HG02840 (cell line): ENCODE measurements around the gene SFXN5.

Experiments used
- ATAC-seq: cut with Tn5 transposase; IDR thresholded peaks from one replicate; pipeline ENCODE4 v1.9.1; 2021; ENCODE audit warnings: mild to moderate bottlenecking, moderate library complexity, moderate number of reproducible peaks; ENCODE audit not compliant: unreplicated experiment, low FRiP score

The SFXN5 gene

DNA sequence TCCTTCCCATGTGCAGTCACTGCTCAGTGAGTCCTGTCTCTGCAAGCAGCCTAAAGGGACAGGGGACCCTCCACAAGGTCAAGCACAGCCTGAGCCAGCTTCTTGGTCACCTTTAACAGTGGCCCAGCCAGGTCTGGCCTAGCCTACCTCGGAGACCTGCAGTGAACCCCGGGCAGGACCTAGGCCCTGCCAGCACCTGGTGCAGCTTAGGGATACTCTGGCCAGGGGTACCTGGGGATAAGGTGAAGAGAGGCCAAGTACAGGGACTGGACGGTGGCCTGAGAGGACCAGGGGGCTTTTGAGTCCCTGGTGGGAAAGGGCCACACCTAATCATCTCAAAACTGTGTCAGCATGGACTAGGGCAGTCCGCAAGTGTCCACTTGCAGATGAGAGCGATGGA is 86.4 kb downstream of the SFXN5 start:
- ATAC-seq, result no peak

DNA sequence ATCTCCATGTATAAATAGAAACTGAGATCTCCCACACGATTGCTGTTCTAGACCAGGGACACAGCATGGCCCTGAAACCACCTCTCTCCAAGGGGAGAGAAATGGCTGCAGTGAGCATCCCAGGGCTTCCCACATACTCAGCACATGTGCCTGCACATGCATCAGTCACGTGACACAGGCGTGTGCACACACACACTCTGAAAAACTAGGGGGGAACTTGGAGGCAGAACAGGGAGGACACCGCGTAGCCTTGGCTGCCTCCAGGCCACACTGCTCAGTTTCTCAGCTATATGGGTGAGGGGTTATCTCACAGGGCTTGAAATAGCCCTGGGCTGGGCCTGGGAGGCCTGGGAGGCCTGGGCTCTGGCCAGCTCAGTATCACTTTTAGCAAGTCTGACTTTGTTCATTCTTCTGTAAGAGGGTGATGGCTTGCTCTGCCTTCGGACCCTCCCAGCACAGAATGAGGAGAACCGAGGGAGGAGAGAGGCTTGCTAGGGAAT is 87.3 kb downstream of the SFXN5 start:
- no peak for ATAC-seq

DNA sequence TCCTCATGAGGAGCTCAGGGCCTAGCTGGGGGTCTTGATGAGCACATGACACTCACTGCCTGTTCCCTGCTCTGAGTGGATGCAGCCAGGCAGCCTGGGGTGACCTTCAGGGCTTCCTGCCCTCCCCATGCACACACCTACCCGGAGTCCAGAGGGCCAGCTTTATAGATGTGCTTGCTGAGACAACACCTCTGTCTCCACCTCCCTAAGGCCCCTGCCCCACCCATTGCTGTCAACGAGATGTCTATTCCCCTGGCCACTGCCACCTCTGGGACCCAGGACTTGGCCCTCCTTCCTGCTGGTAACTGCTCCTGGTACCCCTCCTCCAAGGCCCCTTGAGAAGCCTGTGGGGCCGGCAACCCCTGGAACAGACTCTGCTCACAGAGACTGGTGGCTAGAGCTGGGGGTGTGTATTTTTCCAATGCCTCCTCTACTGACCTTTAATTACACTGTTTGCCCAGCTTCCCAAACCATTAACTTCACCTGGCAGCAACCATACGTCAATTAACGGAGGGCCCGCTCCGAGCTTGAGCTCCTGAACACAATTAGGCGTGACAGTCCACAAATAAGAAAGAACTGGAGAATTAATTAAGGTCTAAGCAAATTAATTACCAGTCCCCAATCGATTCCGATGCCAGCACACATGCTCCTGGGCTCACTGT is 87.9 kb downstream of the SFXN5 start:
- no peak for ATAC-seq

DNA sequence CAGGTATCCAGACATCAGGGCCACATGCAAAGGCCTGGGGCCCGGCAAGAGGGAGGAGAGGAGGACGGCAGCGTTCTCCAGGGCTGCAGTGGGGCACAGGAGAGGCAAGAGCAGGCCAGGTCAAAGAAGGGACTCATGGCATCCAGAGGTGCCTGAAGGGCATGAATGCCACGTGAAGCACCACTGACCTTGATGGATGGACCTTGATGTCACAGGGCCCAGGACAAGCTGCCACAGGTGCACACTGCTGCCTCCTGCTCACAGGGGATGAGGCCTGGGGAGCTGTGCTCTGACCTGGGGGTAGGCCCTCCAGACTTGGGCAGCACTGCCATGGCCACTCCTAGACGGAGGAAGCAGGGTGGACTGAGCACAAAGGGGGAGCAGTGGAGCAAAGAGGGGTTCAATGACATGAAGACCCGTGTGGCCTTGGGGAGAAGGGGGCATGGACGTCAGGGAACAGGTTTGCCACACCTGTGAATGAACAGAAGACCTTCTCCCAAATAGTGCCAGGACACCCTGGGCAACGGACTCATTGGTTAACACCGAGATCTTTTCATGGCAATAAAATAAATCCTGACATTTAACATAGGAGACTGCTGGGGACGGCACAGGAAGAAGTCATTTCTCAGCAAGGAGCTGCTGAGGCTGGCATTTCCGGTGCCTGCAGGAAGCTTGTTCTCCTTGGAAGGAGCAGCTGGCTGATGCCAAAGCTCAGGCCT is 88.6 kb downstream of the SFXN5 start:
- ATAC-seq, result no peak

DNA sequence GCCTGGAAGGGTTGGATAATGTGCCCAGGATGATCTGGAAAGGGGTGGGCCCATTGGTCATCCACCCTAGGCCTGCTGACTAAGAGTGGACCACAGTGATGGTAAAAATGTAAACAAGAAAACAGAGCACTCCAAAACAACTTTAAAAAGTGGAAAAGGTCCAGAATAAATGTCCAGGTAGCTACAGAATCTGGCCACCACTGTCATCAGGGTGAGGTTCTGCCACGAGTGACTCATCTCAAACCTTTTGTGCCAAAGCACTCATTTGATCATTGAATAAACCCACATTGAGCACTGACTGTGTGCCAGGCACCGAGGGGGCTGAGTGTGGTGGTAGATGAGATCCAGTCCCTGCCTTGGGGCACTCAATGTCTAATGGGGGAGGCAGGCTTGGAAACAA is 89.3 kb downstream of the SFXN5 start:
- ATAC-seq, result no peak

DNA sequence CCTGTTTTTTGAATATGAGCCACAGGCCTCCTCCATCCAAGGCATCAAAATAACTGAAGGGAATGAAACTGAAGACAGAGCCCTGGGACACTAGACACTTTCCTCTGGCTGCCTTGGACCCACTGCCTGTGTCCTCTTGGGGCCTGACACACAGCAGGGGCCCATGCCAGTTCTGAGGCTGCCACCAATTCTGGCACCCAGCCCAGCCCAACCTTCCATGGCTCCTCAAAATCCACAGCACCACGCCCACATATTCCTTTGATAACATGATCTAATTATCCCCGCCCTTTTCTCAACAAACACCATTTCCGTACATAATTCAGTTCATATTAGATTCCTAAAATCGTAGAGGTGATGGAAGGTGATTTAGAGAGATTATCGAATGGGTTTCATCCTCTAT is 90.0 kb downstream of the SFXN5 start:
- no peak for ATAC-seq

DNA sequence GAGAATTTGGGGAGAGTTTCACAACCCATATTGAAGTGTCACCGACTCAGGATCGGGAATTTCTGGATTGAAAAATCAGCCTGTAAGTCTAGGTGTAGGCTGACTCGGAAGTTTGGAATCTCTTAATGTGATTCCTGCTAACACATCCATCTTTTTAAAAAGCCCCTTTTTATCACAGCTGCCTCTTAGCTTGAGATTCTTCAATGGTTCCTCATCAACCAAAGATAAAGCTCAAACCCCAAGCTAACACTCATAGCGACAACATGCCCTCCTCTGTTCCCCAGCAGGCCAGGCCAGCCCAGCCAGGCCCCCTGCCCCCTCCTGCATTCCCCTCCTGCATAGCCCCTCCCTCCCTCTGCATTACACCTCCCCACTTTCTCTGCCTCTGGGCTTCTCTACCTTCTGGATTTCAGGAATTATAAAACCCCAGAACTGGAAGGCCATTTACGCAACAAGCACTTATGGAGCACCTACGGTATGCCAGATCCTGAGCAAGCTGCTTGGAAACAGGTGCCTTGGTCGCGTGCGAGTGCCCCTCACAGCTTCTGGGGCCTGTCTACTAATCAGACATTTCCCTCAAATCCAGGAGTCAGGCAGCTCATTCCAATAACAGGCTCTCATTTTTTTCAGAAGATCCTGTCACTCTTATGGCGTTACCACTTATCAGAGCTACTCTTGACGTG is 90.8 kb downstream of the SFXN5 start:
- no peak for ATAC-seq

DNA sequence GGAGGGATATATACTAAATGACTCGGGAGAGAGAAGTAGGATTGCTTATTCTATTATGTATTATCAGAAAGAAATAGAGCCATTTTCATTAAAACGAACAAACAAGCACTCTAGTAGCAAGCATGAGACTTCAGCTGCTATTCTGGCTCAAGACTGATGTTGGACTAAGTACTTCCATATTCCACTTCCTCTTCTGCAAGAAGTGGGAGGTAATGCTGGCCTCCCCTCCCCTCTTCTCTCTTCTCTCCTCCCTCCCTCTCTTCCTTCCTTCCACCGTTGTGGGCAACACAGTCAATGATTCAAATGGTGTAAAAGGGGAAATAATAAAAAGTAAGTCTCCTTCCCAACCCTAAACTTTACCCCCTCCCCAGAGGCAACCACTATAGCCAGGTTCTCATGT is 91.6 kb downstream of the SFXN5 start:
- no peak for ATAC-seq

DNA sequence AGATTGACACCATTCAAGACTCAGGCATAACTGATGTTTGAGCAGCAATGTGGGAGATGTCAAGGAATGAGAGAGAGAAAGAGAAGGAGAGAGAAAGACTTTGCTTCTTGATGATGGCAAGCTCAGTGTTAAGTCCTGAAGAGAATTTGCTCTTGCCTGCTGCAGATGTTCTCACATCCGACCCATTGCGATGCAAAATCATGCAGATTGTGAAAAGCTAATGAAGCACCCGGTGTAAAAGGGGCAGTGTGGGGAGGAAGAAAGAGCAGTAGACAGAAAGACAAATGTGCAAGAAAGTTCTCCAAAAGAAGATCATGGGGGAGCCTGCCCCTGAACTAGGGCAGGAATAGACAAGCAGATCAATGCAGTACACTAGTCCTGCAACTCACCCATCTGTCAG is 96.5 kb downstream of the SFXN5 start:
- ATAC-seq, result no peak

DNA sequence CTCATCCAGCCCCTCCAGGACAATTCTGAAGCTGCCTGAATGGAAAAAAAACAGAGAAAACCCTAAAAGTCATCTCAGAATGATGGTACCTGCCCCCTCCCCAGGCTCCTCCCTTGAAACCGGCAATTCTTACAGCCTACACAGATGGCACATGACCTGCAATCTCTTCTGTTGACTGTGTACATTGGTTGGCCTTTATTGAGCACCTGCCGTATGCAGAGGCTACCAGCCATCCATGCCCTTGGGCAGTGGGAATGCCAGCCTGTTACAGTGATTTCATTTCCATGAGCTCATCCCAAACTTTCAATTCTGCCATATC is 97.1 kb downstream of the SFXN5 start:
- no peak for ATAC-seq

DNA sequence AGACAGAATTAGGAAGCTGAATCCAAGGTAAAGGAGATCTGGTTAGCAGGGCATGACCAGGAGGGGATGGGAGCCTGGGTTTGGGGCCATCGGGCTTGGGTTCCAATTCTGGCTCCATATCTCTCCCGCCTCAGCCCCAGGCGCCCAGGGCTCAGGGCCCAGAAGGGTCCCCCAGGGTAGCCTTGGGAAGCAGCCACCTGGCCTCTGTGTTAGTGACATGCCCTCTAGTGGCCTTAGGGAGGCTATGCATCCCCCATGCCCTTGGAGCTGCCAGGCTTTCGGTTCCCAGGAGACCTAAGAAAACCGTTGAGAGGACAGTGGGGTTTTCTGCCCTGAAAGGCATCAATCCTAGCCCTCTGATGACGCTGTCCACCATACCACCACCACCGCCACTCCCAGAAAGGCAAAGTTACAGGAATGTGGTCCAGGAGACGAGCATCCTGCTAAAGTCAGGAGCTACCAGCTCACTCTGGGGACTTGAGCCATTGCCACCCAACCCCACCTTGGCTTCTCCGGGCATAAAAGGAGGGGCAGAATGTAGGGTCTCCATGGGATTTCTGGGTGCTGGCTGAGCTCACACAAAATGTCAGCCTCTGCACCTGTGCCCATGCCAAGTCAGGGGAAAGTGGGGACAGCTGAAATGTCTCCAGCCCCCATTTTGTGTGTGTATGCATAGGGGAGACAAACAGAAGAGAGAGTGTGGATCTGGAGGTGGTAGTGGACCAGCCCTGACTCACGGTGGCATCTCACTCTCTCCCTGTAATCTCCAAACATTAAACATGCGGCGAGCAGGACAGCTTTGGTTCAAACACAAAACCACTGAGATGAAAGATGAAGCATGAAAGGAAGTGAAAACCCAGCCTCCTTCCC is 97.7 kb downstream of the SFXN5 start:
- no peak for ATAC-seq

DNA sequence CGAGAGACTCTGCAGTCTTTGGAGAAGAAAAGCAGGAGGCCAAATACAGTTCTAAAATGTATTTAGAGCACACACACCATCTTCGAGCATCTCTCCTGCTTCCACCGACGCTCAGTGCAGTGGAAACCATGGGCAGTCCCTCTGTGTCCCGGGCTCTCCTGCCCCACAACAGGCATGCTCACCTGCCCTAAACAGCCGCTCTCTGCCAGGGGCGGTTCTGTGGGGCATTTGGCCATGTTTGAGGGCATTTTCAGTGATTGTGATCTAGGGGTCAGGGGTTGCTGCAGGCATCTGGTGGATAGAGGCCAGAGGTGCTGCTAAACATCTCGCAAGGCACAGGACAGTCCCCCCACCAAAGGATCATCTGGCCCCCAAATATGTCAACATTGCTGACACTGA is 98.4 kb downstream of the SFXN5 start:
- ATAC-seq, result no peak

DNA sequence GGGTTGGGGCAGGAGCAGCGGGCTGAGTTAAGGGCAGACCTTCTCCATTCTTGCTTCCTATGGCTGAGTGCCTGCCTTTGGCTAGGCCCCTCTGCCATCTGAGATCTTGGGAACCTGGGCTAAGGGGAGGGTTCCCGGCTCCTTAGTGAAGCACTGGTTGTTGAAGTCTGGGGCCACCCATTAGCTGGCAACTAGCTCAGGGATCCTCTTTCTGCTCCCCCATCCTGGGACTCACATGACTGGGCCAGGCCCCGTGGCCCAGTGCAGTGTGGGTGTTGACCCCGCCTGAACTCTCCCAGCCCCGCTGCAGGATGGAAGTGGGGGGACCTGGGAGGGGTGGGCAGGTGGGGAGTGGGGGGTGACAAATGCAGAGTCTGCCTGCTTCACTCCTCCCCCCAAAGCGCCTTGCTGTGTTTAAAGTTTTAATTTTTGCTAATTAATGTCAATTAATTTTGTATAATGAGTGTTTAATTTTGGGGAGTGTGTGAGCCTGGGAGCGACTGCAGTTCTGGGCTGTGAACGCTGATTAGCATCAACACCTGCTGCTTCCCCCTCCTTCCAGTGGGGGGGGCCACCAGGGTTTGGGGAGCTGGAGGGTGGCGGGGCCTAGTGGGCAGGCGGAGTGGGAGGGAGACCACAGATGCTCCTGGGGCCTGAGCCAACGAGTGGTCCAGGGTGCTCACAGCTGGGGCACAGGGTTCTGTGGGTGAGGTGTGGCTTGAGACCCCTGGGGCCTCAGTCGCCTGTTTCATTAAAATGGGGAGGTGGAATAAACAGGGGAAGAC is 99.0 kb downstream of the SFXN5 start:
- ATAC-seq, result no peak

DNA sequence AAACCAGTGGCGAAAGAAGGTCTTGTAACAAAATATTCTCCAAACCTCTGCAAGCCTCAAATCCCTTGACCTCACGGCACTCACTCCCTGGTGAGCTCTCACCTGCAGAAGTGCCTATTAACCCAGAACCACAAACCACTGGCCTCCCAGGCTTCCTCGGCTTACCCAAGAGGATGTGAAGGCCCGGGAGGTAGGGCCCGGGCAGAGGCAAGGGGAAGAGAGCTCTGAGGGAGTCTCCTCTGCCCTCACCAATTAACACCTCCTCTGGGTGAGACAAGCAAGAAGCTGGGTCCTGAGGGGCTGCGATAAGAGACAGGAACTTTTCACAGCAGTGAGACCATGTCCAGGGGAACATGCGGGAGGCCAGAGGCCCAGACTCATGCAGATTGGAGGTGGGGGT is 100.5 kb downstream of the SFXN5 start:
- no peak for ATAC-seq

DNA sequence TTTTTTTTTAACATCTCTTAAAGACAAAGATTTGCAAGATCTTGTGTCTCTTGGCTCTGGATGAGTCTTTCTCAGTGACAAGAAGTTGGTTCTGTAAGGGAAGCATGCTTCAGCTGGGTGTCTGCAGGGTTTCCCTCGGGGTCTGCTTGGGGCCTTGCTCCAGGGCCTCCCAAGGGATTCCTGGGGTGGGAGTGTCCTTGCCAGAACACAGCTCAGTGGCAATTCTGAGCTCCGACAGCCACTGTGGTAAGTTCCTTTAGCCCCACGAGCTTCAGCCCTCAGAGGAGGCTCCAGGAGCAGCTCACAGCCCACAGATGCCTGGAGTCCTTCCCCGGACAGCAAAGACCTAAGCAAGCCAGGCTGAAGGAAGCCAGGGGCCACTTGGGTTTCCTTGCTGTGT is 101.8 kb downstream of the SFXN5 start:
- no peak for ATAC-seq

DNA sequence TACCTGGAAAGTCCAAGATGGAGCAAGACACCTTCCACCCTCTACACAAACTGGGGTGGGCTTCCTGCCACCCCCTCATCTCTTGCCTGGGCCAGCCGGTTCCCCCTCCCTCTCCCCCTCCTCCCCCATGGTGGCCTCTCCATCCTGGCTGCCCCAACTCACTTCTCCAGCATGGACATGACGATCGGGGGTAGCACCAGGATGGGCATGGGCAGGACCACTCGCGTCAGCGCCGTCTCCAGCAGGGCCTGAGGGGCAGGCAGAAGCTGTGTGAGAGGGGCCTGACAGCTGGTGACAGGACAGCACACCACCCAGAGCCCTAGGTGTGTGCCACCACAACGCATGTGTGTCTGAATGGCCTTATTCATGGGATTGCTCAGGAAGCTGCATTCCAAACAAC is 103.2 kb downstream of the SFXN5 start:
- ATAC-seq, result no peak

DNA sequence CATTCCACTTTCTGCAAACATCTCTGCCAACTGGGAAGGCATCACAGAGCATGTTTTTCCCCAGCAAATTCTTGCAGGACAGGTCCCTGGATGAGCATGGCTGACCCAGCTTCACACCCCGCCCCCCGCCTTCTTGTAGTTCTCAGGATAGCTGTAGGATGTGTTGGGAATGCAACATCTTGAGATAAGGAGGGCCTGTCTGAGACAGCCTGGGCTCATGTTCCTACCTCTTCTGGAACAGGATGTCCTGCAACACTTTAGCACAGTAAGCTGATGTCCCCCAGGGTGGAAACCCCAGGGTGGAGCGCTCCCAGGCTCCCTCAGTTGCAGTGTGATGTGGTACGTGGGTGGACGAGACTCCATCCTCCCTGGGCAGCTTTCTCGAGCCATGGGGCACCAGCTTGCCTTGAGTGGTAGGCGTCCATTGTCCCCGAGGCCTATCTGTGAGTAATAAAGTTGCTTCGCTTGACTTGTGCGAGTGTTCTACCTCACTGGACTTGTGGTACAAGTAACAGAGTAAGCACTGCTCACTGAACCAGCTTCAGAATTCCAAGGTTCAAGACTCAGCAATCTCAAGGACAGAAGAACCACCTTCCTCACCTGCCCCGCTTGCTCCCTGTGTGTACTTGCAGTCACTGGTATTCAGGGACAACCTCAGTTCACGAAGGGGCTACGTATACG is 105.6 kb downstream of the SFXN5 start:
- ATAC-seq, result no peak

DNA sequence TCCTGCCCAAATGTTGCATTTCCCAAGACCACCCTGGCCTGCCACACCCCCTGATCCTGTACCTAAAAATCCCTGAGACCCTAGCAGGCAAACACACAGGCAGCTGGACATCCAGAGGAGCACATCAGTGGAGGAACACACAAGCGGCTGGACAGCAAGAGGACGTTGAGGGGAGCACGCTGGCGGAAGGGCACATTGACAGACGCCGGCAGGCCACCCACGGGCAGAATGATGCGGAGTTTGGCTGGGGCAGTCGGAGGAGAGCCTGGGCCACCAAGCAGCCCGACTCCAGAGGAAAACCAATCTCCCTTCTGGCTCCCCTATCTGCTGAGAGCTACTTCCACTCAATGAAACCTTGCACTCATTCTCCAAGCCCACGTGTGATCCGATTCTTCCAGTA is 106.5 kb downstream of the SFXN5 start:
- no peak for ATAC-seq

DNA sequence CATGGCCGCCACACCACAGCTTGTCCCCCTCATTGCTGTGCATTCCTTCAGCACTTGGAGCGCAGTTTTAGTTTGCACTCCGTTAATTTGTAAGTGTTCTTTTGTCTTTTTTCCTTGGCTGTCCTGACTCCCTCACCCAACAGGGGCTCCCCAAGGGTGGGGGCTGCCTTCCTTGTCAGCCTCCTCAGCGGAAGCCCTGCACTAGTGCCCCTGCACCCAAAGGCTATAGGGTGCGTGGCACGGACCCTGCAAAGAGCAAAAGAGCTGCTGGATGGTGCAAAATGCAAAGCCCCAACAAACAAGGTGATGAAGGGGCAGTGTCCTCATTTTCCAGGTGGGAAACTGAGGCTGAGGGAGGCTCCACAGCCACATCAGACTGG is 107.4 kb downstream of the SFXN5 start:
- no peak for ATAC-seq
